HG02610 (cell line): Measurements from ENCODE around the gene ATR.
A peak's percentile ranks its signal among the peaks of the same experiment; 100 is the strongest.
"Not testable (repeated sequence)": the region's sequence is repeated elsewhere in the genome, so short reads cannot be mapped to it uniquely, and the experiment has no call there.

Experiments
- ATAC-seq: cut with Tn5 transposase; IDR thresholded peaks from one replicate; pipeline ENCODE4 v1.9.1; 2021; ENCODE audit warnings: mild to moderate bottlenecking, moderate library complexity; ENCODE audit not compliant: unreplicated experiment

Gene ATR

GRCh38 chr3:142595581-142595950 lies 17.0 kb upstream of the ATR start:
- no peak for ATAC-seq

- ATAC-seq: no peak
Observed at GRCh38 chr3:142595141-142595540, 16.6 kb upstream of the ATR start.

- not testable (repeated sequence) for ATAC-seq
Observed at GRCh38 chr3:142592268-142592667, 13.7 kb upstream of the ATR start.

GRCh38 chr3:142588703-142589102 lies 10.2 kb upstream of the ATR start:
- ATAC-seq: no peak

- ATAC-seq: peak; percentile 61
Observed at GRCh38 chr3:142586803-142587406, 8.4 kb upstream of the ATR start.

DNA sequence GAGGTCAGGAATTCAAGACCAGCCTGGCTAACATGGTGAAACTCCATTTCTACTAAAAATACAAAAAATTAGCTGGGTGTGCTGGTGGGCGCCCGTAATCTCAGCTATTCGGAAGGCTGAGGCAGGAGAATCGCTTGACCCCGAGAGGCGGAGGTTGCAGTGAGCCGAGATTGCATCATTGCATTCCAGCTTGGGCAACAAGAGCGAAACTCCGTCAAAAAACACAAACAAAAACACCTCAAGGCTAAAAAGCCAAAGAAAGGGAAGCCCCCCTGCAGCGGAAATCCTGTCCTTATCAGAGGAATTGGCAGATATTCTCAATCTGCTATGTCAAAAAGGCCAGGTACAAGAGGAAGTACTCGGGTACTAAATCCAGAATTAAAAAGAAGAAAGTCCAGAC lies 2.5 kb upstream of the ATR start:
- ATAC-seq: not testable (repeated sequence)

GRCh38 chr3:142580061-142580423 lies 1.5 kb upstream of the ATR start:
- no peak for ATAC-seq

DNA sequence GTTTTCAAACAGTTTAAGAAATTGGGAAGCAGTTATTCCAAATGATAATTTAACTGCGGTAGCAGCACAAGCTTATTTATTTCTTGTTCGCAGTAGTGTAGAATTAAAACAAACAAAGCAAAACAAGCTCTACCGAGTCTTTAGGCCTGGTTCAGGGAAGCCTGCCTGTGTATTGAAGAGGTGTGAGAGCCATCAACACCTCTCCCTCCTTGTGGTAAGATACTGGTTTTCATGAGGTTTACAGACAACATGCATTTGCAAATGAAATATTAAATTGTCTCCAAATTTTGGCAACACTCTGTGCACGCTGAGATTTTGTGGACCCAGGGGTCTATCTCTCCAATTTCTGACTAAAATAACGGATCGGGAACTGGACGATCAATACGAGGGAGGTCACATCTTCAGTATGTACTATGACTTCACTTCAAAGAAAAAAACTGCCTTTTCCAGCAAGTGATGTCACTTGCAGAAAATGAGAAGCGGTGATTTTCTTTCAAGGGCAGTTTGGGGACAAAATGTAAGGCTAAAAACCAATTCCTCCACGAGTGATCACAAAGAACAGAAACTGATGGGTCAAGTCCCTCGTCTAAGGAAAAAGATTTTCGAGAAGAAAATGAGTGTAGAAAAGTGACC lies 721 bp downstream of the ATR start:
- ATAC-seq: no peak

DNA sequence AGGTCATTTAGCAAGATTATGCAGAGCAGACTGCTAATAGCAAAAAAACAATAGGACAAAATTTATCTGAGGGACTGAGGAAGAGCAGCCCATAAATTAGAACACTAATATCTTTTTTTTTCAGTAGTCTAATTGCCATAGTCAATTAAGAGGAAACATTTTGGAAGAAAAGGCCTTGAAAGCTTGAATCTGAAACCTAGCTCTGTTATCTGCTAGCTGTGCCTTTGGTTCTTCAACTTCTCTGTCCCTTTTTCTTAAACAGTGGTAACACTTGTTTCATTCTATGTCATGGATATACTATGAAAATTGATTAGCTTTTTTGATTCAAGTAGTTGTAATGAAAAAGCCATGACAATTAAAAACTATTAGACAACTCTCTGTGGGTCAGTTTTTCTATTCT lies 1.7 kb downstream of the ATR start:
- no peak for ATAC-seq

- no peak for ATAC-seq
Observed at GRCh38 chr3:142574665-142575064, 3.9 kb downstream of the ATR start.

GRCh38 chr3:142574223-142574622 lies 4.3 kb downstream of the ATR start:
- ATAC-seq: not testable (repeated sequence)

DNA sequence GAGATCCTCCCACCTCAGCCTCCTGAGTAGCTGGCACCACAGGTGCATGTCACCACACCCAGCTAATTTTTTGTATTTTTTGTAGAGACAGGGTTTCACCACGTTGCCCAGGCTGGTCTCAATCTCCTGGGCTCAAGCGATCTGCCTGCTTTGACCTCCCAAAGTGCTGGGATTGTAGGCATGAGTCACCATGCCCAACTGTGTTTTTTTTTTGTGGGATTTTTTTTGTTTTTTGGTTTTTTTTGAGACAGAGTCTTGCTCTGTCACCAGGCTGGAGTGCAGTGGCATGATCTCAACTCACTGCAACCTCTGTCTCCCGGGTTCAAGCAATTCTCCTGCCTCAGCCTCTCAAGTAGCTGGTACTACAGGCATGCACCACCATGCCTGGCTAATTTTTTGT lies 9.1 kb downstream of the ATR start:
- ATAC-seq: not testable (repeated sequence)

GRCh38 chr3:142568393-142569017 lies 10.0 kb downstream of the ATR start:
- no peak for ATAC-seq

DNA sequence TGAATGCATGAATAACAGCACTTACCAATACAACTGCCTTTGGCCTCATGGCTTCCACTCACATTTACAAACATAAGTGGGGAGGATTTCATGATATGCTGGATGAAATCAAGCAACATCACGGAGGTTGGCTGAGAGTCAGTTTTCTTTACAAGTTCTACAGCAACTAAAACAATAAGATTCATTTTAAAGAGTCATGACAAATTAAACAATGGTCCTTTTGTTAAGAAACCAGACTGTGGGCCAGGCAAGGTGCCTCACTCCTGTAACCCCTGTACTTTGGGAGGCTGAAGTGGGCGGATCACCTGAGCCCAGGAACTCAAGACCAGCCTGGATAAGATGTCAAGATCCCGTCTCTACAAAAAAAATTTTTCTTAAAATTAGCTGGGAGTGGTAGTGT lies 12.4 kb downstream of the ATR start:
- no peak for ATAC-seq

GRCh38 chr3:142563496-142563997 lies 15.0 kb downstream of the ATR start:
- no peak for ATAC-seq

- ATAC-seq: no peak
Observed at GRCh38 chr3:142560118-142560517, 18.4 kb downstream of the ATR start.

- no peak for ATAC-seq
Observed at GRCh38 chr3:142553741-142554140, 24.8 kb downstream of the ATR start.

DNA sequence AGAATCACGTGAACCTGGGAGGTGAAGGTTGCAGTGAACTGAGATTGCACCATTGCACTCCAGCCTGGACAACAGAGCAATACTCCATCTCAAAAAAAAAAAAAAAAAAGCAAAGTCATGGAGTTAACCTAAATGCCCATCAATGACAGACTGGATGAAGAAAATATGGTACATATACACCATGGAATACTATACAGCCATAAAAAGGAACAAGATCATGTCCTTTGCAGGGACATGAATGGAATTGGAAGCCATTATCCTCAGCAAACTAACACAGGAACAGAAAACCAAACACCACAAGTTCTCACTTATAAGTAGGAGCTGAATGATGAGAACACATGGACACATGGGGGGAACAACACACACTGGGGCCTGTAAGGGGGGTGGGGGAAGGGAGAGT lies 26.0 kb downstream of the ATR start:
- ATAC-seq: not testable (repeated sequence)

DNA sequence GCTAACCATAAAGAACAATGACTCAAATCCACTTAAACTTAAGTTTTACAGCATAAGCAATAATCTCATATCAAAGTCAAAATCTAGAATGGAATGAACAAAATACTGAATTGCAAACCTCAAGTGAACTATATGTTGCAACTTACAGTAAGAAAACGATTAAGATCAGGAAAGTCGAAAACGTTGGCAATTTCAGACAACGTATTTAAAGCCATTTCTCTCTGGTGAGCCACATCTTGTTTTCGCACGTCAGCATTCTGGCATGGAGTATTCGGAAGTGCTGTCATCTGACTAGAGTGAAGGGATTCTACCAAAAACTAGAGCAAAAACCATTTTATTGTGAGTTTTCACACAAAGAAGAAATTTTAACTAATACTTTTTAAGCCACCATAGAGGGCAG lies 28.5 kb downstream of the ATR start:
- ATAC-seq: no peak

DNA sequence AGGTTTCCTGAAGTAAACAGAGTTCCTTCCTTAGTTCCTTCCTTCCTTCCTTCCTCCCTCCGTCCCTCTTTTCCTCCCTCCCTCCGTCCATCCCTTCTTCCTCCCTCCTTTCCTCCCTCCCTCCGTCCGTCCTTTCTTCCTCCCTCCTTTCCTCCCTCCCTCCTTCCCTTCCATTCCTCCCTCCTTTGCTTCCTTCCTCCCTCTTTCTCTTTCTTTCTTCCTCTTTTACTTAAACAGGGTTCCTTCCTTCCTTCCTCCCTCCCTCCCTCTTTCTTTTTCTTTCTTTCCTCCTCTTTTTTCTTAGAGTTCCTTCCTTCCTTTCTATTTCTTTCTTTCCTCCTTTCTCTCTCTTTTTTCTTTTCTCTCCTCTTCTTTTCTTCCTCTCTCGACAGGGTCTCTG lies 35.2 kb downstream of the ATR start:
- ATAC-seq: no peak

- ATAC-seq: no peak
Observed at GRCh38 chr3:142542054-142542453, 36.5 kb downstream of the ATR start.

- ATAC-seq: no peak
Observed at GRCh38 chr3:142536519-142536918, 42.0 kb downstream of the ATR start.
